Liver (tissue), 9 donors: ENCODE measurements around the gene PHLDB2. TPM values are rescaled to one million over a fixed set of nuclear protein-coding genes. Genes with fewer than 3 reads are reported as not detected.

ENCODE experiments used
- DNase-seq: peaks from one replicate; pipeline ENCODE4 v3.0.0-alpha.2; 2017; ENCODE audit warnings: low spot score
- H3K27ac ChIP-seq, 2 donors: one replicate each; pipeline ENCODE4 v1.7.0; 2013; ENCODE audit warnings: inconsistent platforms in 2 of 2, low read length in 2 of 2, control low read depth in 1 of 2, low read depth in 1 of 2, mild to moderate bottlenecking in 1 of 2
- H3K27me3 ChIP-seq, 4 donors: one replicate each; pipeline versions ENCODE4 v1.6.1 to v1.7.0; 2013; ENCODE audit warnings: low read length in 3 of 4, inconsistent platforms in 1 of 4, mild to moderate bottlenecking in 1 of 4, moderate library complexity in 1 of 4; ENCODE audit not compliant: control insufficient read depth in 4 of 4, insufficient read depth in 4 of 4
- H3K36me3 ChIP-seq, 4 donors: one replicate each; pipeline versions ENCODE4 v1.6.1 to v1.7.0; 2013; ENCODE audit warnings: low read length in 3 of 4, mild to moderate bottlenecking in 3 of 4, low read depth in 1 of 4, moderate library complexity in 1 of 4; ENCODE audit not compliant: control insufficient read depth in 4 of 4, insufficient read depth in 3 of 4
- H3K4me1 ChIP-seq, 4 donors: one replicate each; pipeline versions ENCODE4 v1.6.1 to v1.7.0; 2013; ENCODE audit warnings: low read length in 3 of 4, mild to moderate bottlenecking in 3 of 4, moderate library complexity in 1 of 4; ENCODE audit not compliant: control insufficient read depth in 4 of 4, insufficient read depth in 4 of 4
- H3K4me3 ChIP-seq, 3 donors: one replicate each; pipeline versions ENCODE4 v1.6.1 to v1.7.0; 2013; ENCODE audit warnings: low read length in 3 of 3, control low read depth in 1 of 3, low read depth in 1 of 3, mild to moderate bottlenecking in 1 of 3
- H3K9ac ChIP-seq, 2 donors: one replicate each; pipeline ENCODE4 v1.7.0; 2013; ENCODE audit warnings: low read length in 2 of 2, mild to moderate bottlenecking in 2 of 2, moderate library complexity in 2 of 2, control low read depth in 1 of 2, low read depth in 1 of 2
- H3K9me3 ChIP-seq, 4 donors: one replicate each; pipeline versions ENCODE4 v1.6.1 to v1.7.0; 2013; ENCODE audit warnings: low read length in 3 of 4; ENCODE audit not compliant: control insufficient read depth in 4 of 4
- EGR1 ChIP-seq, 2 donors: IDR thresholded peaks; 2 replicates each; pipeline ENCODE4 v1.6.1; 2016 to 2018; ENCODE audit warnings: antibody characterized with exemption in 2 of 2, low read depth in 2 of 2
- FOXA1 ChIP-seq: IDR thresholded peaks from 2 replicates; pipeline ENCODE4 v1.6.1; 2016; ENCODE audit warnings: antibody characterized with exemption
- FOXA2 ChIP-seq: IDR thresholded peaks from 2 replicates; pipeline ENCODE4 v1.6.1; 2016; ENCODE audit warnings: antibody characterized with exemption
- GABPA ChIP-seq, 2 donors: IDR thresholded peaks in 1 of 2; conservative IDR thresholded peaks in 1 of 2; 2 replicates each; pipeline ENCODE4 v1.6.1; 2016; ENCODE audit warnings: antibody characterized with exemption in 2 of 2, mild to moderate bottlenecking in 1 of 2, moderate library complexity in 1 of 2
- HNF4A ChIP-seq, 2 donors: conservative IDR thresholded peaks; 2 replicates each; pipeline ENCODE4 v1.6.1; 2016; ENCODE audit warnings: antibody characterized with exemption in 2 of 2, mild to moderate bottlenecking in 2 of 2
- HNF4G ChIP-seq: IDR thresholded peaks from 2 replicates; pipeline ENCODE4 v1.6.1; 2016; ENCODE audit warnings: antibody characterized with exemption
- JUND ChIP-seq, 2 donors: IDR thresholded peaks; 2 replicates each; pipeline ENCODE4 v1.6.1; 2016; ENCODE audit warnings: antibody characterized with exemption in 2 of 2
- NR2F2 ChIP-seq: IDR thresholded peaks from 2 replicates; pipeline ENCODE4 v1.6.1; 2016; ENCODE audit warnings: antibody characterized with exemption
- RAD21 ChIP-seq, 2 donors: IDR thresholded peaks; 2 replicates each; pipeline ENCODE4 v1.6.1; 2016; ENCODE audit warnings: antibody characterized with exemption in 2 of 2, mild to moderate bottlenecking in 2 of 2
- RXRA ChIP-seq, 2 donors: IDR thresholded peaks; 2 replicates each; pipeline ENCODE4 v1.6.1; 2017 to 2018; ENCODE audit warnings: antibody characterized with exemption in 2 of 2, mild to moderate bottlenecking in 1 of 2
- SP1 ChIP-seq: IDR thresholded peaks from 2 replicates; pipeline ENCODE4 v1.6.1; 2018; ENCODE audit warnings: antibody characterized with exemption, mild to moderate bottlenecking
- TAF1 ChIP-seq: conservative IDR thresholded peaks from 2 replicates; pipeline ENCODE4 v1.6.1; 2016; ENCODE audit warnings: antibody characterized with exemption, mild to moderate bottlenecking
- YY1 ChIP-seq: IDR thresholded peaks from 2 replicates; pipeline ENCODE4 v1.6.1; 2016; ENCODE audit warnings: antibody characterized with exemption, mild to moderate bottlenecking
- WGBS: extraction: QIAGEN DNeasy Blood & Tissue Kit; methylation state at CpG from one replicate; pipeline ENCODE4 v1.1.7; 2013; 5-methylcytosine and 5-hydroxymethylcytosine counted together
- polyA plus RNA-seq, 2 donors: library from polyadenylated mRNA; stranded (reverse) in 1 of 2; unstranded in 1 of 2; fragments of 200-250 nt in 1 of 2; fragments of >200 nt in 1 of 2; fragmentation: Nextera tagmentation in 1 of 2; extraction: Ambion mirVana in 1 of 2; gene quantifications; one replicate each; pipeline versions ENCODE4 v1.2.1 to v1.2.3, GENCODE V29; 2013 to 2015
- total RNA-seq, 2 donors: library from RNA; depleted of rRNA; stranded (reverse); fragments of >200 nt; gene quantifications; one replicate each; pipeline ENCODE4 v1.2.3, GENCODE V29; 2014
- TF ChIP-seq, protein P1 (sequence below): IDR thresholded peaks from 2 replicates; pipeline ENCODE4 v1.6.1; 2016; ENCODE audit warnings: antibody characterized with exemption, mild to moderate bottlenecking
- TF ChIP-seq, protein P2 (sequence below): IDR thresholded peaks from 2 replicates; pipeline ENCODE4 v1.6.1; 2016; ENCODE audit warnings: antibody characterized with exemption
- TF ChIP-seq, protein P3 (sequence below): fragments of 150-350 bp; IDR thresholded peaks from 2 replicates; pipeline ENCODE4 v1.5.1; 2017; ENCODE audit warnings: improper control_type of control experiment, low read depth, low read length; ENCODE audit not compliant: missing input control
- TF ChIP-seq, protein P4 (sequence below): IDR thresholded peaks from 2 replicates; pipeline ENCODE4 v1.6.1; 2016; ENCODE audit warnings: antibody characterized with exemption
- TF ChIP-seq, protein P5 (sequence below): IDR thresholded peaks from 2 replicates; pipeline ENCODE4 v1.6.1; 2016; ENCODE audit warnings: antibody characterized with exemption
- donor health status: healthy.
- donor health status: healthy.
- donor health status: healthy.
- donor health status: healthy.
- donor health status: healthy.

The PHLDB2 gene
- total and polyA plus RNA-seq, 4 donors = 9.7 to 42.9 (median 22.2) TPM

DNA sequence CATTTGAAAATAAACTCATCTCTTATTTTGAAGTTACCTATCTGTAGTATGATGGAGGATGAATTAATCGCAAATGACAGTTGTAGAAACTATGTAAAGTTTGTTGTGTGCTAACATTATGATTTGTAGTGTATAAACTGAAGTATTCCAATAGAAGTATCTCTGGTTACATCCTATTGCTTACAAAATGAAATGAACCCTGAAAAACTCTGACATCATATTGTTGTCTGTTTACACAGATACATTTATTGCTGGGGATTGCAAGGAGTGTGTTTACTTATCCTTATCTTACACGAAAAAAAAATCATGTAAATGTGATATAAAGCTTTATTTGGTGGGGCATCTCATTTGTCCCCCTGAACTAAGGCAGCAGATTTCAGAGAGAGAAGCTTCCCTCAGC, 117.2 kb downstream of the PHLDB2 start (continued):
- TF ChIP-seq, protein P1, sequence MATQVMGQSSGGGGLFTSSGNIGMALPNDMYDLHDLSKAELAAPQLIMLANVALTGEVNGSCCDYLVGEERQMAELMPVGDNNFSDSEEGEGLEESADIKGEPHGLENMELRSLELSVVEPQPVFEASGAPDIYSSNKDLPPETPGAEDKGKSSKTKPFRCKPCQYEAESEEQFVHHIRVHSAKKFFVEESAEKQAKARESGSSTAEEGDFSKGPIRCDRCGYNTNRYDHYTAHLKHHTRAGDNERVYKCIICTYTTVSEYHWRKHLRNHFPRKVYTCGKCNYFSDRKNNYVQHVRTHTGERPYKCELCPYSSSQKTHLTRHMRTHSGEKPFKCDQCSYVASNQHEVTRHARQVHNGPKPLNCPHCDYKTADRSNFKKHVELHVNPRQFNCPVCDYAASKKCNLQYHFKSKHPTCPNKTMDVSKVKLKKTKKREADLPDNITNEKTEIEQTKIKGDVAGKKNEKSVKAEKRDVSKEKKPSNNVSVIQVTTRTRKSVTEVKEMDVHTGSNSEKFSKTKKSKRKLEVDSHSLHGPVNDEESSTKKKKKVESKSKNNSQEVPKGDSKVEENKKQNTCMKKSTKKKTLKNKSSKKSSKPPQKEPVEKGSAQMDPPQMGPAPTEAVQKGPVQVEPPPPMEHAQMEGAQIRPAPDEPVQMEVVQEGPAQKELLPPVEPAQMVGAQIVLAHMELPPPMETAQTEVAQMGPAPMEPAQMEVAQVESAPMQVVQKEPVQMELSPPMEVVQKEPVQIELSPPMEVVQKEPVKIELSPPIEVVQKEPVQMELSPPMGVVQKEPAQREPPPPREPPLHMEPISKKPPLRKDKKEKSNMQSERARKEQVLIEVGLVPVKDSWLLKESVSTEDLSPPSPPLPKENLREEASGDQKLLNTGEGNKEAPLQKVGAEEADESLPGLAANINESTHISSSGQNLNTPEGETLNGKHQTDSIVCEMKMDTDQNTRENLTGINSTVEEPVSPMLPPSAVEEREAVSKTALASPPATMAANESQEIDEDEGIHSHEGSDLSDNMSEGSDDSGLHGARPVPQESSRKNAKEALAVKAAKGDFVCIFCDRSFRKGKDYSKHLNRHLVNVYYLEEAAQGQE = no peak

DNA sequence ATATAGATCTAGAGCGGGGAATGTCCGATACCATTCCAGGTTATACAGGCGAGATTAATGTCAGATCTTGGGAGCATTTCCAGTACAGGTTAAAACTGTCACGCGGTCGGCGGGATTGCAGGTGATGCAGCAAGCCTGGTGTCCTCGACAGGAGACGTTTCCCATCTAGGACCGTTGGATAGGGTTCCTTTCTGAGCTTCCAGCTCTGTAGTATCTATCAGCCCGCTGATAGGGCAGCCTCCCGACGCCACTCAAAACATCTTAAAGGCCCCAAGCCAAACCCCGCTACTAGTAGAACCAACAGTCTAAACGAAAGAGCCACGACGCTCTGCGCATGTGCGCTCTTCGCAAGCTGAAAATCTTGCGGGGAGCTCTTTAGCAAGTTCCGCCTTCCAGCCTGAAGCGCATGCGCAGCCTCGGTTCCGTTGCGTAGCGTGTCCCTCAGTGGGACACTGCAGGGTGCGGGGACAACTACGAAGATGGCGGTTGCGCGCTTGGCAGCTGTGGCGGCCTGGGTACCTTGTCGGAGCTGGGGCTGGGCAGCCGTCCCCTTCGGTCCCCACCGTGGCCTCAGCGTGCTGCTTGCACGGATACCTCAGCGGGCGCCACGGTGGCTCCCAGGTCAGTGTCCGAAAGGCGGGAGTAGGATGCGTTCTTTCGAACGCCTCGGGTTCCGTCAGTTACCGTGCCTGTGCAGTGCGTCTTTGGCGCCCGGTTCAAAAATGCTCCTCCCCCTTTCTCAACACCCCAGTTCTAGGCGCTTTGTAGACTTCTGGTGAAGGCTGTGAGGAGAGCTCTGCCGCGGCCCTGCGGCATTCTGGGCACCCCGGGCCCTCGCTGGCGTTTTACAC, 119.7 kb downstream of the PHLDB2 start, which contains the start of gene ABHD10:
TSS of gene ABHD10 (plus strand) at position 444 of the 851 bp plus-strand sequence. CDS start at position 480, 36 bp downstream.
- H3K36me3 ChIP-seq = peaks cover 0 to 13% (median 10%) of the 10 kb centered on the region in 4 donors
- WGBS = 2% methylated on average over 61 of the region's 61 CpGs
- H3K4me1 ChIP-seq = peaks cover 5 to 35% (median 24%) of the 10 kb centered on the region in 4 donors
- peak within 1 kb of the TSS; percentile 80 to 89 for H3K27ac ChIP-seq
- H3K4me3 ChIP-seq = peak within 1 kb of the TSS; percentile 71 to 94 (median 81)
- TF ChIP-seq, protein P2, sequence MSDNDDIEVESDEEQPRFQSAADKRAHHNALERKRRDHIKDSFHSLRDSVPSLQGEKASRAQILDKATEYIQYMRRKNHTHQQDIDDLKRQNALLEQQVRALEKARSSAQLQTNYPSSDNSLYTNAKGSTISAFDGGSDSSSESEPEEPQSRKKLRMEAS = peak; percentile 84
- TF ChIP-seq JUND (IDR thresholded peaks at IDR 0.05) (no peak), RXRA (IDR thresholded peaks at IDR 0.05) (peak in 1 of 2 donors; percentile 50), GABPA (IDR thresholded peaks at IDR 0.05 in 1 of 2, conservative IDR thresholded peaks at IDR 0.05 in 1 of 2) (peak in 1 of 2 donors; percentile 63), HNF4A (conservative IDR thresholded peaks at IDR 0.05) (peak in 1 of 2 donors; percentile 45), RAD21 (IDR thresholded peaks at IDR 0.05) (peak in 1 of 2 donors; percentile 27), YY1 (peak; percentile 96), EGR1 (IDR thresholded peaks at IDR 0.05; ENCODE audit: low read depth in 2 of 2) (peak in 1 of 2 donors; percentile 39), FOXA1 (no peak), NR2F2 (no peak), TAF1 (peak; percentile 72), HNF4G (no peak), FOXA2 (no peak), SP1 (peak; percentile 28)
- TF ChIP-seq, protein P3, sequence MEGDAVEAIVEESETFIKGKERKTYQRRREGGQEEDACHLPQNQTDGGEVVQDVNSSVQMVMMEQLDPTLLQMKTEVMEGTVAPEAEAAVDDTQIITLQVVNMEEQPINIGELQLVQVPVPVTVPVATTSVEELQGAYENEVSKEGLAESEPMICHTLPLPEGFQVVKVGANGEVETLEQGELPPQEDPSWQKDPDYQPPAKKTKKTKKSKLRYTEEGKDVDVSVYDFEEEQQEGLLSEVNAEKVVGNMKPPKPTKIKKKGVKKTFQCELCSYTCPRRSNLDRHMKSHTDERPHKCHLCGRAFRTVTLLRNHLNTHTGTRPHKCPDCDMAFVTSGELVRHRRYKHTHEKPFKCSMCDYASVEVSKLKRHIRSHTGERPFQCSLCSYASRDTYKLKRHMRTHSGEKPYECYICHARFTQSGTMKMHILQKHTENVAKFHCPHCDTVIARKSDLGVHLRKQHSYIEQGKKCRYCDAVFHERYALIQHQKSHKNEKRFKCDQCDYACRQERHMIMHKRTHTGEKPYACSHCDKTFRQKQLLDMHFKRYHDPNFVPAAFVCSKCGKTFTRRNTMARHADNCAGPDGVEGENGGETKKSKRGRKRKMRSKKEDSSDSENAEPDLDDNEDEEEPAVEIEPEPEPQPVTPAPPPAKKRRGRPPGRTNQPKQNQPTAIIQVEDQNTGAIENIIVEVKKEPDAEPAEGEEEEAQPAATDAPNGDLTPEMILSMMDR = no peak
- TF ChIP-seq, protein P4, sequence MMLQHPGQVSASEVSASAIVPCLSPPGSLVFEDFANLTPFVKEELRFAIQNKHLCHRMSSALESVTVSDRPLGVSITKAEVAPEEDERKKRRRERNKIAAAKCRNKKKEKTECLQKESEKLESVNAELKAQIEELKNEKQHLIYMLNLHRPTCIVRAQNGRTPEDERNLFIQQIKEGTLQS = no peak
- TF ChIP-seq, protein P1 = peak; percentile 74
- TF ChIP-seq, protein P5, sequence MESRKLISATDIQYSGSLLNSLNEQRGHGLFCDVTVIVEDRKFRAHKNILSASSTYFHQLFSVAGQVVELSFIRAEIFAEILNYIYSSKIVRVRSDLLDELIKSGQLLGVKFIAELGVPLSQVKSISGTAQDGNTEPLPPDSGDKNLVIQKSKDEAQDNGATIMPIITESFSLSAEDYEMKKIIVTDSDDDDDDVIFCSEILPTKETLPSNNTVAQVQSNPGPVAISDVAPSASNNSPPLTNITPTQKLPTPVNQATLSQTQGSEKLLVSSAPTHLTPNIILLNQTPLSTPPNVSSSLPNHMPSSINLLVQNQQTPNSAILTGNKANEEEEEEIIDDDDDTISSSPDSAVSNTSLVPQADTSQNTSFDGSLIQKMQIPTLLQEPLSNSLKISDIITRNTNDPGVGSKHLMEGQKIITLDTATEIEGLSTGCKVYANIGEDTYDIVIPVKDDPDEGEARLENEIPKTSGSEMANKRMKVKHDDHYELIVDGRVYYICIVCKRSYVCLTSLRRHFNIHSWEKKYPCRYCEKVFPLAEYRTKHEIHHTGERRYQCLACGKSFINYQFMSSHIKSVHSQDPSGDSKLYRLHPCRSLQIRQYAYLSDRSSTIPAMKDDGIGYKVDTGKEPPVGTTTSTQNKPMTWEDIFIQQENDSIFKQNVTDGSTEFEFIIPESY = peak; percentile 72
- H3K9ac ChIP-seq = peak within 1 kb of the TSS; percentile 83 to 86
- no peaks in the 10 kb centered on the region for H3K9me3 ChIP-seq
- DNase-seq = peak; percentile 93
- no peaks in the 10 kb centered on the region for H3K27me3 ChIP-seq
